ENCODE data around the gene KIF2C. TPM values are rescaled to one million over a fixed set of nuclear protein-coding genes. Genes with fewer than 3 reads are reported as not detected.

Gene KIF2C
- total RNA-seq, 2 experiments from 2014 or later, result 0.64 to 0.82 TPM

DNA sequence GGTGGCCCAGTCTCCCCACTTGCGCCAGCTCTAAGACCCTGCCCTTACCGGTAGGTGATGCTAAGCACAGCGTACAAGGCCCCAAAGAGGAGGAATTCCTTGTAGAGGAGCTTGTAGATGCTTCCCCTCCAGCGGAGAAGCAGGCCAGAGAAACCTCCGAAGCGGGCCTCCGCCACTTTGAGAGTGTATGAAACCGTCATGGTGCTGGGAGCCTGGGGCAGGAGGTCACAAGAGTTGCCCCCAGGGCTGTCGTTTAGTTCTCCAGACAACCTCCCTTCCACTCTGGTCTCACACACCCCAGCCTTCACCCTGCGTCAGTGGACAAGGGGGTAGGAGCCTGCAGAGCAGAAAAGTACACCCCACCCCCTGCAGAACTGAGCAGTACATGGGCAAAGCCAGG, 47.9 kb downstream of the KIF2C start:
- DNase-seq (no peak), ATAC-seq (ENCODE audit: poor library complexity) (no peak)
- no peaks in the 10 kb centered on the region for H3K9me3 Mint-ChIP-seq
- intact Hi-C loops (cut with DNase I, micrococcal nuclease), result loop anchor here (2.0 to 5.0 kb wide), 5 partner anchors 13 to 515 kb away; partner anchors contain the start of gene PLK3 (in 1 of the 2)
- Histone ChIP-seq H3K27ac (ENCODE audit: low read depth in 1 of 2, low read length in 2 of 2) (no peak overlapping the region), H3K36me3 (ENCODE audit: insufficient read depth, low read length) (peaks cover 3% of the 10 kb centered on the region), H3K4me1 (ENCODE audit: insufficient read depth, low read length) (peaks cover 35% of the 10 kb centered on the region), H3K4me3 (ENCODE audit: low read length) (no peak overlapping the region), H3K9me3 (ENCODE audit: control insufficient read depth in 1 of 2, insufficient read depth in 1 of 2, low read length in 2 of 2) (no peaks in the 10 kb centered on the region), H3K27me3 (ENCODE audit: control insufficient read depth in 1 of 2, insufficient read depth in 2 of 2, low read length in 2 of 2) (no peaks in the 10 kb centered on the region)
- ChIA-PET CTCF (interaction anchor here (0.9 to 1.7 kb wide), 4 partner anchors 12 to 58 kb away, joined by 3 to 10 read pairs (median 4); partner anchors contain the start of genes PLK3, RNU5D-1 and RPS8), POLR2A (interaction anchor here (1.0 to 5.6 kb wide), 11 partner anchors 12 to 224 kb away, joined by 3 to 61 read pairs (median 6); partner anchors contain the start of genes HECTD3, PLK3, RNU5D-1 and RPS8)
- TF ChIP-seq, protein P1, sequence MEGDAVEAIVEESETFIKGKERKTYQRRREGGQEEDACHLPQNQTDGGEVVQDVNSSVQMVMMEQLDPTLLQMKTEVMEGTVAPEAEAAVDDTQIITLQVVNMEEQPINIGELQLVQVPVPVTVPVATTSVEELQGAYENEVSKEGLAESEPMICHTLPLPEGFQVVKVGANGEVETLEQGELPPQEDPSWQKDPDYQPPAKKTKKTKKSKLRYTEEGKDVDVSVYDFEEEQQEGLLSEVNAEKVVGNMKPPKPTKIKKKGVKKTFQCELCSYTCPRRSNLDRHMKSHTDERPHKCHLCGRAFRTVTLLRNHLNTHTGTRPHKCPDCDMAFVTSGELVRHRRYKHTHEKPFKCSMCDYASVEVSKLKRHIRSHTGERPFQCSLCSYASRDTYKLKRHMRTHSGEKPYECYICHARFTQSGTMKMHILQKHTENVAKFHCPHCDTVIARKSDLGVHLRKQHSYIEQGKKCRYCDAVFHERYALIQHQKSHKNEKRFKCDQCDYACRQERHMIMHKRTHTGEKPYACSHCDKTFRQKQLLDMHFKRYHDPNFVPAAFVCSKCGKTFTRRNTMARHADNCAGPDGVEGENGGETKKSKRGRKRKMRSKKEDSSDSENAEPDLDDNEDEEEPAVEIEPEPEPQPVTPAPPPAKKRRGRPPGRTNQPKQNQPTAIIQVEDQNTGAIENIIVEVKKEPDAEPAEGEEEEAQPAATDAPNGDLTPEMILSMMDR (IDR thresholded peaks at IDR 0.05), result no peak
- no peak overlapping the region for H3K4me3 Mint-ChIP-seq
- no peaks in the 10 kb centered on the region for H3K36me3 Mint-ChIP-seq (ENCODE audit: low read depth)
- H3K27ac Mint-ChIP-seq, result peak overlapping the region; percentile 33
- H3K4me1 Mint-ChIP-seq (ENCODE audit: low read depth), result peaks cover 31% of the 10 kb centered on the region
- H3K27me3 Mint-ChIP-seq, result no peaks in the 10 kb centered on the region

DNA sequence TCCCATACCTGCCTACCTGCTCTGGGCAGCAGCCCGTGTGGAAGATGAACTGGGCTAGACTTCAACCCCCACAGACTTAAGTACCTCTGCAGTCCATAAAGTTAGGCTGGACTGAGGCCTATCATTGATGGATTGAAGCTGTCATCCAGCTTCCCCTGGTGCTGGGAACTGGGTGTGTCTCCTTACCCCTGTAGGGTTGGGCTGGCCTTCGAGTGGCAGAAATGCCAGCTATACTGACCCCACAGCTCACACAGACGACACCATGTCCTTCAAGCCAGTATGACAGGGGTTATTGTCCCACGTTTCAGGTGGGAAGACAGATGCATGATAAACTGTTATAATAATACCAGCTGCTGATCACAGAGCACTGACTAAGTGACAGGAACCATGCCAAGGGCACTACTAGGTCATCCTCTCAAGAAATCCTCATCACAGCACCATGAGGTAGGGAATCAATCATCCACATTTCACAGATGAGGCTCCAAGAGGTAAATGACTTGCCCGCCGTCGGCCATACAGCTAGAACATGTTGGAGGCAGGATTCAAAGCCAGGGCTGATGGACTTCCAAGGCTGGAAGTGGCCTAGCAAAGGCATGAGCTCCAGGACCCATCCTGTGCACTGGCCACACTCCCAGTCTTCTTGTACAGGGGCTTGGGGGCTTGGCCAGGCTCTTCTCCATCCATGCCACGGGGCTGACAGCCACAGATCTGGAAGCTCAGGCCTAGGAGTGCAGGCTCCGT, 48.7 kb downstream of the KIF2C start, which contains the start of gene BEST4:
BEST4 (minus strand) TSS at position 51 of the 741 bp plus-strand sequence. CDS start 465 bp downstream, outside the sequence.
- Histone ChIP-seq H3K4me3 (ENCODE audit: low read length) (no peak within 1 kb of the TSS), H3K4me1 (ENCODE audit: insufficient read depth, low read length) (peaks cover 34% of the 10 kb centered on the region), H3K36me3 (ENCODE audit: insufficient read depth, low read length) (no peaks in the 10 kb centered on the region), H3K27me3 (ENCODE audit: control insufficient read depth in 1 of 2, insufficient read depth in 2 of 2, low read length in 2 of 2) (no peaks in the 10 kb centered on the region), H3K27ac (ENCODE audit: low read depth in 1 of 2, low read length in 2 of 2) (no peak within 1 kb of the TSS), H3K9me3 (ENCODE audit: control insufficient read depth in 1 of 2, insufficient read depth in 1 of 2, low read length in 2 of 2) (no peaks in the 10 kb centered on the region)
- Mint-ChIP-seq H3K9me3 (no peaks in the 10 kb centered on the region), H3K27me3 (no peaks in the 10 kb centered on the region), H3K4me1 (ENCODE audit: low read depth) (peaks cover 29% of the 10 kb centered on the region), H3K36me3 (ENCODE audit: low read depth) (no peaks in the 10 kb centered on the region), H3K4me3 (no peak within 1 kb of the TSS), H3K27ac (peak within 1 kb of the TSS; percentile 33)
- ATAC-seq (ENCODE audit: poor library complexity) (no peak), DNase-seq (no peak)
- POLR2A ChIA-PET, result interaction anchor here (0.8 to 5.6 kb wide), 8 partner anchors 12 to 223 kb away, joined by 3 to 61 read pairs (median 6); partner anchors contain the start of genes HECTD3, PLK3 and RPS8
- intact Hi-C loops (cut with DNase I, micrococcal nuclease), result loop anchor here in 1 of 2 experiments (5.0 kb wide), 3 partner anchors 34 to 514 kb away; no protein-coding TSS in a partner anchor
- TF ChIP-seq, protein P1 (IDR thresholded peaks at IDR 0.05), result no peak
- CTCF ChIA-PET, result interaction anchor here (0.9 to 1.7 kb wide), 3 partner anchors 12 to 59 kb away, joined by 3 to 5 read pairs (median 3); partner anchors contain the start of genes PLK3 and RNU5D-1

DNA sequence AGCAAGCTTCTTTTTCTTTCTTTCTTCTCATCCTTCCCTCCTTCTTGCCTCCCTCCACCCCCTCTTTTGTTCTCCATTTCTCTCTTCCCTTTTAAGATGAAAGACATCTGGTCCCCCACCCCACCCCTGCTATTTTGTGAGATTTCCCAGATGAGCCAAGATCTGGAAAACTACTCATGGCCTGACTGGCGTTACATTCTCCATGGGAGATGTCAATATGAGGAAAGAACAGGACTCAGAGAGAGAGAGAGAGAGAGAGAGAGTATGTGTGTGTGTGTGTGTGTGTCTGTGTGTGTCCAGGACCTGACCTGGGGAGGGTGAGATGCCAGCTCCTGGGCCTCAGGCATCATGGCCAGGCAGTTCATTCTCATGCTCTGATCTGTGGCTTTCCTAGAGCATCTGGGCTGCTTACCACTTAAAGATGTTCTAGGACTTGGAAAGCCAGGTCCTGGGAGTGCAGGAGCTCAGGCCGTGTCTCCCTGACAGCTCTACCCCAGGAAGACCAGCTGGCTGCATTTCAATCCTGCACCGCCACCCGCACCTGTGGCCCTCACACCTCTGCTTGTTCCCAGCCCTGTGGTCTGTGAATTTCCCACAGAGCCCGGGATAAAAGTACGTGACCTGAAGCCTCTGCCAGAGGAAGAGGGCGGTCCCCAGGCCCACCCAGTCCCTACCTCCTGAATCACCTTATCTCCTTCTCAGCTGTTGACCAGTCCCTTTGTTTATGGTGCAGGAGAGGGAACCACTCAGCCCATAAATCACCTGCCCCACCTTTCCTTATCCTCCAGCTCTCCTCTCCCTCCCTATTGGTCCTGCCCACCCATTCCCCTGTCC, 51.5 kb downstream of the KIF2C start:
- H3K4me1 Mint-ChIP-seq (ENCODE audit: low read depth), result peaks cover 9% of the 10 kb centered on the region
- H3K9me3 ChIP-seq (ENCODE audit: control insufficient read depth in 1 of 2, insufficient read depth in 1 of 2, low read length in 2 of 2), result no peaks in the 10 kb centered on the region
- no peak overlapping the region for H3K27ac Mint-ChIP-seq
- H3K4me1 ChIP-seq (ENCODE audit: insufficient read depth, low read length), result peaks cover 7% of the 10 kb centered on the region
- H3K27ac ChIP-seq (ENCODE audit: low read depth in 1 of 2, low read length in 2 of 2), result no peak overlapping the region
- ATAC-seq (ENCODE audit: poor library complexity) (no peak), DNase-seq (no peak)
- ChIA-PET CTCF (interaction anchor here (2.1 kb wide), 1 partner anchor 60 kb away, joined by 11 read pairs; the partner anchor contains the start of gene RNU5D-1), POLR2A (interaction anchor here (0.7 to 4.1 kb wide), 5 partner anchors 9 to 32 kb away, joined by 3 to 16 read pairs (median 7); partner anchors contain the start of genes BTBD19 and PLK3)
- no peaks in the 10 kb centered on the region for H3K9me3 Mint-ChIP-seq
- TF ChIP-seq, protein P1 (IDR thresholded peaks at IDR 0.05), result no peak
- no peaks in the 10 kb centered on the region for H3K27me3 ChIP-seq (ENCODE audit: control insufficient read depth in 1 of 2, insufficient read depth in 2 of 2, low read length in 2 of 2)
- H3K27me3 Mint-ChIP-seq, result no peaks in the 10 kb centered on the region
- H3K4me3 Mint-ChIP-seq, result no peak overlapping the region
- no peak overlapping the region for H3K4me3 ChIP-seq (ENCODE audit: low read length)
- no peaks in the 10 kb centered on the region for H3K36me3 ChIP-seq (ENCODE audit: insufficient read depth, low read length)
- intact Hi-C loops (cut with DNase I, micrococcal nuclease), result loop anchor here in 1 of 2 experiments (10.0 kb wide), 2 partner anchors 94 to 414 kb away; partner anchors contain the start of gene ZSWIM5
- H3K36me3 Mint-ChIP-seq (ENCODE audit: low read depth), result no peaks in the 10 kb centered on the region
